SU-DHL-6 (cell line): ENCODE results near the gene TMEM178B.

Experiments
- EZH2phosphoT487 ChIP-seq: fragments of 200-600 bp; sonication (generic), shearing (Covaris generic); conservative IDR thresholded peaks from 2 replicates; pipeline ENCODE4 v1.6.1; 2018; ENCODE audit warnings: mild to moderate bottlenecking, antibody characterized with exemption, low read length, moderate library complexity, mixed read lengths
- TF ChIP-seq, protein P1 (sequence below): fragments of 200-600 bp; sonication (generic); IDR thresholded peaks from one replicate; pipeline ENCODE4 v1.5.1; 2017; ENCODE audit warnings: antibody characterized with exemption, mild to moderate bottlenecking, low read length, moderate library complexity; ENCODE audit not compliant: insufficient read depth, poor library complexity, severe bottlenecking

DNA sequence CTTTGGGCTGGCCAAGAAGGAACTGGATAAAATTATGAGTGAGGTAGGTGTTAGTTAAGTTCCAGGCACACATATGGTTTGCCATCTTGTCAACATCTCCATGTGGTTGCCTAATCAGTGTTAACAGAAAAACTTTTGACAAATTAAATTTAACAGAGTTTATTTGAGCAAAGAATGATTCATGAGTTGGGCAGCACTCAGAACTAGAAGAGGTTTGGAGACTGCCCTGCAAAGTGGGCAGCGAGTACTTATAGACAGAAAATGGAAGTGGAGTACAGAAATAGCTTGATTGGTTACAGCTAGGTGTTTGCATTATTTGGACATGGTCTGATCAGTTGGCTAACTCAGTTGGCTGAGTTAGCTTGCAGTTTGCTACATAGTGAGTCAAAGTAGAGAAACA lies 439.9 kb downstream of the TMEM178B start:
- TF ChIP-seq, protein P1, sequence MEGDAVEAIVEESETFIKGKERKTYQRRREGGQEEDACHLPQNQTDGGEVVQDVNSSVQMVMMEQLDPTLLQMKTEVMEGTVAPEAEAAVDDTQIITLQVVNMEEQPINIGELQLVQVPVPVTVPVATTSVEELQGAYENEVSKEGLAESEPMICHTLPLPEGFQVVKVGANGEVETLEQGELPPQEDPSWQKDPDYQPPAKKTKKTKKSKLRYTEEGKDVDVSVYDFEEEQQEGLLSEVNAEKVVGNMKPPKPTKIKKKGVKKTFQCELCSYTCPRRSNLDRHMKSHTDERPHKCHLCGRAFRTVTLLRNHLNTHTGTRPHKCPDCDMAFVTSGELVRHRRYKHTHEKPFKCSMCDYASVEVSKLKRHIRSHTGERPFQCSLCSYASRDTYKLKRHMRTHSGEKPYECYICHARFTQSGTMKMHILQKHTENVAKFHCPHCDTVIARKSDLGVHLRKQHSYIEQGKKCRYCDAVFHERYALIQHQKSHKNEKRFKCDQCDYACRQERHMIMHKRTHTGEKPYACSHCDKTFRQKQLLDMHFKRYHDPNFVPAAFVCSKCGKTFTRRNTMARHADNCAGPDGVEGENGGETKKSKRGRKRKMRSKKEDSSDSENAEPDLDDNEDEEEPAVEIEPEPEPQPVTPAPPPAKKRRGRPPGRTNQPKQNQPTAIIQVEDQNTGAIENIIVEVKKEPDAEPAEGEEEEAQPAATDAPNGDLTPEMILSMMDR: no peak
- no peak for TF ChIP-seq EZH2phosphoT487
